SK-N-SH (cell line): ENCODE measurements around the gene STAT1. TPM values are rescaled to one million over a fixed set of nuclear protein-coding genes. Genes with fewer than 3 reads are reported as not detected.

Source experiments
- CTCF ChIA-PET: fragments of 300-600, 350-600 bp; formaldehyde crosslinking; extraction: SDS; loops from one replicate; lab custom pipeline; 2021; lab: Yijun Ruan, JAX
- POLR2A ChIA-PET: fragments of 350-600 bp; sonication (Branson Sonifier 250); formaldehyde crosslinking; extraction: SDS; loops from one replicate; lab custom pipeline; 2020; ENCODE audit warnings: antibody characterized with exemption, inconsistent platforms; lab: Yijun Ruan, JAX
- DNase-seq: peaks from one replicate; pipeline ENCODE4 v3.0.0; 2012
- H2AFZ ChIP-seq: fragments of 200-600 bp; sonication (generic); 2 replicates; pipeline ENCODE4 v1.8.1; 2016; ENCODE audit warnings: antibody characterized with exemption, mild to moderate bottlenecking, low read depth
- H3F3A ChIP-seq: fragments of 200-600 bp; sonication (generic); replicated peaks from 2 replicates; pipeline ENCODE3; 2016; ENCODE audit warnings: antibody characterized with exemption, mild to moderate bottlenecking; ENCODE audit not compliant: insufficient read depth
- H3K27ac ChIP-seq, 2 experiments: fragments of 200-500 bp in 1 of 2; fragments of 200-600 bp in 1 of 2; sonication (Bioruptor generic) in 1 of 2; sonication (generic), shearing (Covaris generic) in 1 of 2; 2 replicates each; pipeline versions ENCODE4 v1.5.1 to v1.6.1; 2014 to 2016; ENCODE audit warnings: low read depth in 2 of 2, inconsistent platforms in 1 of 2, low read length in 1 of 2, mild to moderate bottlenecking in 1 of 2, mixed read lengths in 1 of 2
- H3K27me3 ChIP-seq: fragments of 200-600 bp; sonication (generic), shearing (Covaris generic); 2 replicates; pipeline ENCODE4 v1.6.1; 2016; ENCODE audit warnings: mixed run types; ENCODE audit not compliant: insufficient read depth
- H3K36me3 ChIP-seq, 2 experiments: fragments of 200-500 bp in 1 of 2; fragments of 200-600 bp in 1 of 2; sonication (Bioruptor generic) in 1 of 2; sonication (generic) in 1 of 2; replicated peaks in 1 of 2; 2 replicates each; pipeline versions ENCODE3 to v1.5.1; 2014 to 2016; ENCODE audit warnings: low read length in 1 of 2, mild to moderate bottlenecking in 1 of 2; ENCODE audit not compliant: insufficient read depth in 2 of 2, control insufficient read depth in 1 of 2
- H3K4me1 ChIP-seq, 2 experiments: fragments of 200-500 bp in 1 of 2; fragments of 200-600 bp in 1 of 2; sonication (Bioruptor generic) in 1 of 2; sonication (generic), shearing (Covaris generic) in 1 of 2; 2 replicates each; pipeline versions ENCODE4 v1.5.1 to v1.6.1; 2014 to 2016; ENCODE audit warnings: low read depth in 1 of 2, low read length in 1 of 2, mixed run types in 1 of 2; ENCODE audit not compliant: insufficient read depth in 2 of 2, control insufficient read depth in 1 of 2
- H3K4me2 ChIP-seq: fragments of 200-600 bp; sonication (generic), shearing (Covaris generic); 2 replicates; pipeline ENCODE4 v1.6.1; 2017; ENCODE audit warnings: mixed run types
- H3K4me3 ChIP-seq, 2 experiments: fragments of 200-500 bp in 1 of 2; fragments of 200-600 bp in 1 of 2; sonication (Bioruptor generic) in 1 of 2; sonication (generic), shearing (Covaris generic) in 1 of 2; 2 replicates each; pipeline versions ENCODE4 v1.5.1 to v1.8.1; 2014 to 2016; ENCODE audit warnings: low read depth in 2 of 2, inconsistent platforms in 1 of 2, low read length in 1 of 2, mild to moderate bottlenecking in 1 of 2, mixed read lengths in 1 of 2, moderate library complexity in 1 of 2
- H3K79me2 ChIP-seq: fragments of 200-600 bp; sonication (generic); 2 replicates; pipeline ENCODE4 v1.8.1; 2017; ENCODE audit warnings: mild to moderate bottlenecking; ENCODE audit not compliant: insufficient read depth
- H3K9ac ChIP-seq: fragments of 200-600 bp; sonication (generic); 2 replicates; pipeline ENCODE4 v1.6.1; 2017; ENCODE audit warnings: mixed run types
- H3K9me2 ChIP-seq: fragments of 200-600 bp; sonication (generic); 2 replicates; pipeline ENCODE4 v1.6.1; 2017; ENCODE audit warnings: mixed run types
- H3K9me3 ChIP-seq: fragments of 200-600 bp; sonication (generic); 2 replicates; pipeline ENCODE4 v1.6.1; 2017; ENCODE audit warnings: mixed run types, mild to moderate bottlenecking, moderate library complexity
- H4K20me1 ChIP-seq: fragments of 200-600 bp; sonication (generic); 2 replicates; pipeline ENCODE4 v1.6.1; 2017; ENCODE audit warnings: mild to moderate bottlenecking, mixed run types; ENCODE audit not compliant: insufficient read depth
- CHD2 ChIP-seq: fragments of 150-350 bp; IDR thresholded peaks from 2 replicates; pipeline ENCODE4 v1.6.1; 2018; ENCODE audit warnings: low read length; ENCODE audit not compliant: partially characterized antibody
- ELF1 ChIP-seq: IDR thresholded peaks from 2 replicates; pipeline ENCODE4 v1.4.0; 2012
- EP300 ChIP-seq, 2 experiments: IDR thresholded peaks; 2 replicates each; pipeline versions ENCODE4 v1.4.0 to v1.6.1; 2012; ENCODE audit warnings: borderline replicate concordance in 1 of 2, low read depth in 1 of 2, low read length in 1 of 2
- EZH2phosphoT487 ChIP-seq: fragments of 200-600 bp; sonication (generic); IDR thresholded peaks from 2 replicates; pipeline ENCODE4 v1.6.1; 2017; ENCODE audit warnings: low read depth, mixed run types, mild to moderate bottlenecking, antibody characterized with exemption, moderate library complexity, borderline replicate concordance
- FOSL2 ChIP-seq: IDR thresholded peaks from 2 replicates; pipeline ENCODE4 v1.4.0; 2012; ENCODE audit warnings: low read depth, mild to moderate bottlenecking, moderate library complexity, borderline replicate concordance
- FOXM1 ChIP-seq: IDR thresholded peaks from 2 replicates; pipeline ENCODE4 v1.4.0; 2012; ENCODE audit warnings: low read depth, mild to moderate bottlenecking
- MEF2A ChIP-seq: IDR thresholded peaks from 2 replicates; pipeline ENCODE4 v1.4.0; 2012; ENCODE audit warnings: low read depth, borderline replicate concordance
- POLR2AphosphoS5 ChIP-seq: IDR thresholded peaks from 2 replicates; pipeline ENCODE4 v1.6.1; 2012; ENCODE audit warnings: low read depth, low read length
- RAD21 ChIP-seq: IDR thresholded peaks from 2 replicates; pipeline ENCODE4 v1.6.1; 2012; ENCODE audit warnings: mild to moderate bottlenecking, low read length
- SIN3A ChIP-seq: IDR thresholded peaks from 2 replicates; pipeline ENCODE4 v1.6.1; 2012; ENCODE audit warnings: low read depth, mild to moderate bottlenecking, low read length, moderate library complexity, borderline replicate concordance
- WGBS: methylation state at CpG from one replicate; pipeline ENCODE4 v1.1.6; 2017; ENCODE audit warnings: low lambda C conversion rate; 5-methylcytosine and 5-hydroxymethylcytosine counted together
- polyA plus RNA-seq, 3 experiments: library from polyadenylated mRNA; depleted of rRNA; stranded (reverse); fragments of >200 nt; gene quantifications; 2 replicates each; pipeline ENCODE4 v1.2.3, GENCODE V29; 2012
- TF ChIP-seq, protein P1 (sequence below): IDR thresholded peaks from 2 replicates; pipeline ENCODE4 v1.4.0; 2012; ENCODE audit warnings: low read depth, borderline replicate concordance
- TF ChIP-seq, protein P2 (sequence below): IDR thresholded peaks from 2 replicates; pipeline ENCODE4 v1.6.1; 2012; ENCODE audit warnings: mild to moderate bottlenecking, low read depth, low read length, moderate library complexity

Gene STAT1
- polyA plus RNA-seq, 1 of the 3 experiments (the other 2 are of a cell fraction) = 22.1 TPM

DNA sequence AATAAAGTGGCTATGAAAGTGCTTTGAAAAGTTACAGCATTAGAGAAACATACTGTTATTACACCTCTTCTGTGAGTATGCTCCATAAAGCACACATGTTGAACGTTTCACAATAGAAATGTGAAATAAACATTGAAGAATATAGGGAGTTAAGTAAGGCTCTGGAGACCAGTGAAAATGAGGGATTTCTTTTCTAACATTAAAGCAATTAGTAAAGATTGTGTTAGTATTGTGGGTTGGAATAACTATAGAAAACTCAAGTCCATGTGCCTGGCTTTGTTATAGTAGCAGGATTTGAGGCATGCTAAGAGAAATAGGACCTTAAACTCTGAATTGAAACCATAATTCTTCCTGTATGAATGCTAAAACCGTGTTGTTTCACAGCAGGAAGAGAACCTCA, 70.3 kb downstream of the STAT1 start:
- H3F3A ChIP-seq = peaks cover 80% of the 10 kb centered on the region
- no peaks in the 10 kb centered on the region for H3K9me2 ChIP-seq
- H3K36me3 ChIP-seq = peaks cover 12 to 16% of the 10 kb centered on the region in 2 experiments
- 80% methylated on average over 2 of the region's 2 CpGs for WGBS
- H3K79me2 ChIP-seq = no peaks in the 10 kb centered on the region
- H3K9ac ChIP-seq = no peak overlapping the region
- ChIA-PET CTCF (no interaction called here), POLR2A (no interaction called here)
- H4K20me1 ChIP-seq = no peaks in the 10 kb centered on the region
- peaks cover 24 to 27% of the 10 kb centered on the region in 2 experiments for H3K4me1 ChIP-seq
- H3K27me3 ChIP-seq = no peaks in the 10 kb centered on the region
- H3K9me3 ChIP-seq = no peaks in the 10 kb centered on the region
- no peak for DNase-seq
- H3K4me3 ChIP-seq = no peak overlapping the region
- no peak overlapping the region for H3K4me2 ChIP-seq
- no peak overlapping the region for H2AFZ ChIP-seq
- no peak for TF ChIP-seq MEF2A
- TF ChIP-seq ELF1 = no peak
- TF ChIP-seq EP300 (IDR thresholded peaks at IDR 0.05; ENCODE audit: borderline replicate concordance in 1 of 2, low read depth in 1 of 2, low read length in 1 of 2) = no peak
- TF ChIP-seq FOXM1 = no peak
- TF ChIP-seq SIN3A = no peak
- TF ChIP-seq, protein P1, sequence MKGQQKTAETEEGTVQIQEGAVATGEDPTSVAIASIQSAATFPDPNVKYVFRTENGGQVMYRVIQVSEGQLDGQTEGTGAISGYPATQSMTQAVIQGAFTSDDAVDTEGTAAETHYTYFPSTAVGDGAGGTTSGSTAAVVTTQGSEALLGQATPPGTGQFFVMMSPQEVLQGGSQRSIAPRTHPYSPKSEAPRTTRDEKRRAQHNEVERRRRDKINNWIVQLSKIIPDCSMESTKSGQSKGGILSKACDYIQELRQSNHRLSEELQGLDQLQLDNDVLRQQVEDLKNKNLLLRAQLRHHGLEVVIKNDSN = no peak
- TF ChIP-seq FOSL2 = no peak
- no peak for TF ChIP-seq CHD2
- no peak for TF ChIP-seq POLR2AphosphoS5
- TF ChIP-seq RAD21 = no peak
- TF ChIP-seq, protein P2, sequence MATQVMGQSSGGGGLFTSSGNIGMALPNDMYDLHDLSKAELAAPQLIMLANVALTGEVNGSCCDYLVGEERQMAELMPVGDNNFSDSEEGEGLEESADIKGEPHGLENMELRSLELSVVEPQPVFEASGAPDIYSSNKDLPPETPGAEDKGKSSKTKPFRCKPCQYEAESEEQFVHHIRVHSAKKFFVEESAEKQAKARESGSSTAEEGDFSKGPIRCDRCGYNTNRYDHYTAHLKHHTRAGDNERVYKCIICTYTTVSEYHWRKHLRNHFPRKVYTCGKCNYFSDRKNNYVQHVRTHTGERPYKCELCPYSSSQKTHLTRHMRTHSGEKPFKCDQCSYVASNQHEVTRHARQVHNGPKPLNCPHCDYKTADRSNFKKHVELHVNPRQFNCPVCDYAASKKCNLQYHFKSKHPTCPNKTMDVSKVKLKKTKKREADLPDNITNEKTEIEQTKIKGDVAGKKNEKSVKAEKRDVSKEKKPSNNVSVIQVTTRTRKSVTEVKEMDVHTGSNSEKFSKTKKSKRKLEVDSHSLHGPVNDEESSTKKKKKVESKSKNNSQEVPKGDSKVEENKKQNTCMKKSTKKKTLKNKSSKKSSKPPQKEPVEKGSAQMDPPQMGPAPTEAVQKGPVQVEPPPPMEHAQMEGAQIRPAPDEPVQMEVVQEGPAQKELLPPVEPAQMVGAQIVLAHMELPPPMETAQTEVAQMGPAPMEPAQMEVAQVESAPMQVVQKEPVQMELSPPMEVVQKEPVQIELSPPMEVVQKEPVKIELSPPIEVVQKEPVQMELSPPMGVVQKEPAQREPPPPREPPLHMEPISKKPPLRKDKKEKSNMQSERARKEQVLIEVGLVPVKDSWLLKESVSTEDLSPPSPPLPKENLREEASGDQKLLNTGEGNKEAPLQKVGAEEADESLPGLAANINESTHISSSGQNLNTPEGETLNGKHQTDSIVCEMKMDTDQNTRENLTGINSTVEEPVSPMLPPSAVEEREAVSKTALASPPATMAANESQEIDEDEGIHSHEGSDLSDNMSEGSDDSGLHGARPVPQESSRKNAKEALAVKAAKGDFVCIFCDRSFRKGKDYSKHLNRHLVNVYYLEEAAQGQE = no peak
- TF ChIP-seq, all 33 proteins: peak for 0
- peak overlapping the region in 1 of 2 experiments; percentile 11; a peak in 1 of 4 replicates for H3K27ac ChIP-seq

DNA sequence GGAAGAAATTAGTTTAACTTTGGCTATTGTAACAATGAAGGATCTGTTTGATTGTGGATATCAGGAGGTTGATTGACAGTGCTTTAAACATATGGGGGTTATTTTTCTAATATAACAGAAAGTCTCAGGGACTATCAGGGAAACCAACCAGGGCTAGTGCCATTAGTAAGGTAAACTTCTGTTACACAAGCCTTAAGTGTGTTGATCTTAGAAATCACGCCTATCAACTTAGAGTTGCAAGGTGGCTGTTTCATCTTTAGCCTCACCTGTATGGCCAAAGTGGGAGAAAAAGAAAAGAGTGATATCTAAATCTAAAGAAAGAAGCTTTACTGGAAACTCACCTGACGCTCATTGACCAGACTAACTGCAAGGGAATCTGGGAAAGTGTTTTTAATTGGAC, 71.3 kb downstream of the STAT1 start:
- H3K4me1 ChIP-seq = peaks cover 23 to 26% of the 10 kb centered on the region in 2 experiments; a peak in 3 of 4 replicates
- POLR2A ChIA-PET = no interaction called here

More for the DNA sequence above, 71.3 kb downstream of the STAT1 start:
- Histone ChIP-seq H3K27me3 (no peaks in the 10 kb centered on the region), H3K27ac (no peak overlapping the region), H3K79me2 (no peaks in the 10 kb centered on the region), H3F3A (peaks cover 80% of the 10 kb centered on the region), H3K9ac (no peak overlapping the region), H3K4me2 (no peak overlapping the region), H4K20me1 (no peaks in the 10 kb centered on the region), H3K4me3 (no peak overlapping the region), H3K9me3 (no peaks in the 10 kb centered on the region), H3K9me2 (no peaks in the 10 kb centered on the region), H2AFZ (no peak overlapping the region), H3K36me3 (peaks cover 20 to 26% of the 10 kb centered on the region in 2 experiments)
- WGBS = 95% methylated on average over 2 of the region's 2 CpGs
- TF ChIP-seq EZH2phosphoT487 = no peak
- no peak for DNase-seq
- CTCF ChIA-PET = no interaction called here
